Lower leg skin (tissue), 3 donors: ENCODE data around the gene BRD1.

Experiments used
- POLR2A ChIP-seq, 2 donors: fragments of 450-650 bp; IDR thresholded peaks; one replicate each; pipeline ENCODE4 v1.6.1; 2016 to 2017; ENCODE audit warnings: antibody characterized with exemption in 2 of 2, mild to moderate bottlenecking in 1 of 2, moderate library complexity in 1 of 2
- TF ChIP-seq, protein P1 (sequence below), 3 donors: fragments of 450-650 bp; IDR thresholded peaks; one replicate each; pipeline ENCODE4 v1.5.1; 2016; ENCODE audit warnings: antibody characterized with exemption in 3 of 3, mild to moderate bottlenecking in 3 of 3, moderate library complexity in 2 of 3

- TF ChIP-seq, protein P1, sequence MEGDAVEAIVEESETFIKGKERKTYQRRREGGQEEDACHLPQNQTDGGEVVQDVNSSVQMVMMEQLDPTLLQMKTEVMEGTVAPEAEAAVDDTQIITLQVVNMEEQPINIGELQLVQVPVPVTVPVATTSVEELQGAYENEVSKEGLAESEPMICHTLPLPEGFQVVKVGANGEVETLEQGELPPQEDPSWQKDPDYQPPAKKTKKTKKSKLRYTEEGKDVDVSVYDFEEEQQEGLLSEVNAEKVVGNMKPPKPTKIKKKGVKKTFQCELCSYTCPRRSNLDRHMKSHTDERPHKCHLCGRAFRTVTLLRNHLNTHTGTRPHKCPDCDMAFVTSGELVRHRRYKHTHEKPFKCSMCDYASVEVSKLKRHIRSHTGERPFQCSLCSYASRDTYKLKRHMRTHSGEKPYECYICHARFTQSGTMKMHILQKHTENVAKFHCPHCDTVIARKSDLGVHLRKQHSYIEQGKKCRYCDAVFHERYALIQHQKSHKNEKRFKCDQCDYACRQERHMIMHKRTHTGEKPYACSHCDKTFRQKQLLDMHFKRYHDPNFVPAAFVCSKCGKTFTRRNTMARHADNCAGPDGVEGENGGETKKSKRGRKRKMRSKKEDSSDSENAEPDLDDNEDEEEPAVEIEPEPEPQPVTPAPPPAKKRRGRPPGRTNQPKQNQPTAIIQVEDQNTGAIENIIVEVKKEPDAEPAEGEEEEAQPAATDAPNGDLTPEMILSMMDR (IDR thresholded peaks at IDR 0.05), result no peak
- TF ChIP-seq POLR2A (IDR thresholded peaks at IDR 0.05), result no peak
Observed at GRCh38 chr22:49771266-49772065, 56.2 kb downstream of the BRD1 start.
